Activated CD8-positive, alpha-beta T cell treated with anti-CD3 and anti-CD28 coated beads for 36 hours (primary cell): ENCODE data around the gene UBAP1L. TPM values are rescaled to one million over a fixed set of nuclear protein-coding genes. Genes with fewer than 3 reads are reported as not detected.
A peak's percentile ranks its signal among the peaks of the same experiment; 100 is the strongest.

Source experiments
- ATAC-seq: fragments of 200-7000 bp; cut with Tn5 transposase; one replicate; pipeline ENCODE4 v1.10.0; 2021; ENCODE audit warnings: mild to moderate bottlenecking, moderate library complexity
- CTCF ChIA-PET: fragments of 350-600 bp; sonication (Branson Sonifier 250); formaldehyde crosslinking; loops from one replicate; lab custom pipeline; 2021; ENCODE audit warnings: antibody characterized with exemption; lab: Charles Lee
- POLR2A ChIA-PET: fragments of 350-600 bp; sonication (Branson Sonifier 250); formaldehyde crosslinking; loops from one replicate; lab custom pipeline; 2021; ENCODE audit warnings: antibody characterized with exemption; lab: Charles Lee
- DNase-seq: peaks from one replicate; pipeline ENCODE4 v3.0.0-alpha.2; 2020
- H3K27ac Mint-ChIP-seq: one replicate; pipeline ENCODE4 v1.8.0; 2021; ENCODE audit warnings: mild to moderate bottlenecking, mixed read lengths
- H3K27me3 Mint-ChIP-seq: one replicate; pipeline ENCODE4 v1.8.0; 2021; ENCODE audit warnings: mixed read lengths
- H3K36me3 Mint-ChIP-seq: one replicate; pipeline ENCODE4 v1.8.0; 2021; ENCODE audit warnings: low read depth, mixed read lengths
- H3K4me1 Mint-ChIP-seq: one replicate; pipeline ENCODE4 v1.8.0; 2021; ENCODE audit warnings: low read depth, mixed read lengths
- H3K4me3 Mint-ChIP-seq: one replicate; pipeline ENCODE4 v1.8.0; 2021; ENCODE audit warnings: mild to moderate bottlenecking, moderate library complexity, mixed read lengths
- H3K9me3 Mint-ChIP-seq: one replicate; pipeline ENCODE4 v1.8.0; 2021; ENCODE audit warnings: mixed read lengths
- CTCF ChIP-seq: fragments of 200-600 bp; IDR thresholded peaks from one replicate; pipeline ENCODE4 v1.8.0; 2022; ENCODE audit warnings: antibody characterized with exemption, mild to moderate bottlenecking
- intact Hi-C: fragments of 100-400 bp; cut with micrococcal nuclease; formaldehyde crosslinking; loops from one replicate; pipeline ENCODE4 v1.10.0; 2022
- total RNA-seq, 2 experiments: library from RNA; stranded (reverse); gene quantifications; one replicate each; pipeline ENCODE4 v1.2.3, GENCODE V29; 2021

Gene UBAP1L
- total RNA-seq, 2 experiments from 2014 or later: 2.9 to 3.3 TPM

- DNase-seq (no peak), ATAC-seq (no peak)
- Mint-ChIP-seq H3K36me3 (no peaks in the 10 kb centered on the region), H3K27ac (no peak overlapping the region), H3K27me3 (no peaks in the 10 kb centered on the region), H3K9me3 (no peaks in the 10 kb centered on the region), H3K4me3 (no peak overlapping the region), H3K4me1 (peaks cover 15% of the 10 kb centered on the region)
- POLR2A ChIA-PET: interaction anchor here (0.9 kb wide), 1 partner anchor 252 kb away, joined by 3 read pairs; no protein-coding TSS in a partner anchor
- CTCF ChIA-PET: interaction anchor here (1.2 to 6.4 kb wide), 9 partner anchors 10 to 247 kb away, joined by 3 to 37 read pairs (median 7); partner anchors contain the start of genes KBTBD13 and RASL12
- TF ChIP-seq CTCF: no peak
- intact Hi-C loops: no loop called here
These were observed 62.0 kb downstream of the UBAP1L start for GRCh38 chr15:65052956-65053355.

DNA sequence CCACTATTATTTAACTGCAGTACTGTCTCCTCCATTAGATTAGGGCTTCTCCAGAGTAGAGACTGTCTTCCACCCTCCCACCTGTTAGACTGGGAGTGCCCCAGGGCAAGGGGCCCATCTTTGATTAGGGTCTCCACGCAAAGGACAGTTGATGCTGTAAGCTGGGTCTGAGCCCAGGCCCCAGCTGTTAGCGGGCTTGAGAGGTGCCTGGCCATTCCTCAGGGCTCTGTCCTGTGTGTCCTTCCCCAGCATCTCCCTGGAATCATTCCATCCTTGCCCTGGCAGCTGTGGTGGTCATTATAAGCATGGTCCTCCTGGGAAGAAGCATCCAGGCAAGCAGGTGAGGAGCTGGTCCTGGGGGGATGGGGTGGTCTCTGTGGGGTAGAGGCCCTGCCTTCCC lies 63.7 kb downstream of the UBAP1L start:
- CTCF ChIA-PET: interaction anchor here (1.4 kb wide), 2 partner anchors 10 to 27 kb away, joined by 3 read pairs; no protein-coding TSS in a partner anchor
- Mint-ChIP-seq H3K36me3 (no peaks in the 10 kb centered on the region), H3K9me3 (no peaks in the 10 kb centered on the region), H3K4me1 (peaks cover 15% of the 10 kb centered on the region), H3K4me3 (no peak overlapping the region), H3K27me3 (no peaks in the 10 kb centered on the region), H3K27ac (no peak overlapping the region)
- TF ChIP-seq CTCF: no peak
- POLR2A ChIA-PET: no interaction called here
- ATAC-seq: no peak
- DNase-seq: no peak
- intact Hi-C loops: no loop called here

DNA sequence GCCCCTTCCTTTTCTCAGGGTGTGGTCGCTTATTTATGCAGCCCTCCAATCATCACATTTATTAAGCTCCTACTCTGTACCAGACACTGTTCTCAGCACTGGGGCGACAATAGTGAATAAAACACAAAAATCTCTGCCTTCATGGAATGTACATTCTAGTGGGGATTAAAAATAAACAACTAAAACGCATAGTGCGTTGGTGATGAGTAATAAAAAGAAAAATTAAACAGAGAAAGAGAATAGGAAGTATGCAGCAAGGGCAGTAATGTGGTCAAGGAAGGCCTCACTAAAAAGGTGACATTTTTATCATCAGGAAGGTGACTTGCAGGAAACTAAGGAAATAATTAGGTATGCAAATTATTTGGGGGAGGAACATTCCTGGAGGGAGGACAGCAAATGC lies 64.7 kb downstream of the UBAP1L start:
- ChIA-PET POLR2A (no interaction called here), CTCF (interaction anchor here (1.4 kb wide), 2 partner anchors 11 to 28 kb away, joined by 3 read pairs; no protein-coding TSS in a partner anchor)
- Mint-ChIP-seq H3K27me3 (no peaks in the 10 kb centered on the region), H3K4me1 (peaks cover 15% of the 10 kb centered on the region), H3K4me3 (no peak overlapping the region), H3K27ac (no peak overlapping the region), H3K36me3 (no peaks in the 10 kb centered on the region), H3K9me3 (no peaks in the 10 kb centered on the region)
- no peak for TF ChIP-seq CTCF
- DNase-seq: no peak
- intact Hi-C loops: no loop called here
- ATAC-seq: no peak

DNA sequence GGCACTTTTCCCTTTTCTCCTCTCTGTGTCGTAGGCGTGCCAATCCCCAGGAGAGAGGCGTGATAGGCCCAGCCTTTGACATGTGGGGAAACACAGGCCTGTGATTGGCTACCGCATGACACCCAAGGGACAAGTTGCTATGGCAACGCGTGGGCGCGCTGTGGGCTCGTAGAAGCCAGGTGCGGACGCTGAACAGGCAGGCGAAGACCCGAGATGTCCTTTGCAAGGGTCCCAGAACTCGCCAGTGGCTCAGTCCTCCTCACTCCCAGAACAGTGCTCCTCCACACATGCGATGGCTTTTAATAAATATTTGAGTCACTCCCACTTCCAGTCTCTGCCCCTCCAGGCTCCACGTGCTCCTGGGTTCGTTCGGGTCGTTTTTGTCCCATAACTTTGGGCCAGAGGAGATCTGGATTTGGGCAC lies 65.6 kb downstream of the UBAP1L start:
- Mint-ChIP-seq H3K27ac (no peak overlapping the region), H3K36me3 (no peaks in the 10 kb centered on the region), H3K27me3 (peaks cover 1% of the 10 kb centered on the region), H3K9me3 (no peaks in the 10 kb centered on the region), H3K4me3 (peak overlapping the region; percentile 45), H3K4me1 (peaks cover 15% of the 10 kb centered on the region)
- peak; percentile 97 for DNase-seq
- peak; percentile 95 for ATAC-seq
- no peak for TF ChIP-seq CTCF
- intact Hi-C loops: no loop called here
- POLR2A ChIA-PET: no interaction called here
- CTCF ChIA-PET: no interaction called here

DNA sequence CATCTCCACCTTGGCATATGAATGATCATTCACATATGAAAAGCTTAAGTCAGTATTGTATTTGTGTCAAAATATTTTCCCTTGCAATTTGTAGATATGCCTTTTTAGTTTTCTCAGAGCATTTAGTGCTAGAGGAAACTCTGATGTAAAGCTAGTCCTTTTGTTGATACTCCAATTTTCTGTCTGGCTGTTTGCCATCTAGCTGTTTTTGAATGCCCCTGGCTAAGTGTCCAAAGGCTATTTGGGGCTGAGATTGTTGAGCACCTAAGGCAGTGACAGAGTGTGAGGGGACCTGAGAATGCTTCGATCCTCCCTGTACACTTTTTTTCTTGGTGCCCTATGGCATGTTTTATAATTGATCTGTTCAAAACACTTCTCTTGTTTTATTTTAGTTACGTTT lies 66.8 kb downstream of the UBAP1L start:
- ATAC-seq: no peak
- POLR2A ChIA-PET: no interaction called here
- TF ChIP-seq CTCF: no peak
- CTCF ChIA-PET: interaction anchor here (1.5 kb wide), 1 partner anchor 14 kb away, joined by 4 read pairs; no protein-coding TSS in a partner anchor
- peaks cover 17% of the 10 kb centered on the region for H3K4me1 Mint-ChIP-seq
- no peaks in the 10 kb centered on the region for H3K36me3 Mint-ChIP-seq
- H3K9me3 Mint-ChIP-seq: no peaks in the 10 kb centered on the region
- intact Hi-C loops: no loop called here
- no peak overlapping the region for H3K27ac Mint-ChIP-seq
- peaks cover 1% of the 10 kb centered on the region for H3K27me3 Mint-ChIP-seq
- no peak for DNase-seq
- no peak overlapping the region for H3K4me3 Mint-ChIP-seq
